Prostate gland (tissue), 2 donors: ENCODE data around the gene EPS8L3. TPM values are rescaled to one million over a fixed set of nuclear protein-coding genes. Genes with fewer than 3 reads are reported as not detected.

Source experiments
- DNase-seq: peaks from one replicate; pipeline ENCODE4 v3.0.0-alpha.2; 2019; ENCODE audit warnings: low spot score
- H3K27ac ChIP-seq, 2 donors: fragments of 200-600 bp; sonication (generic); 2 replicates each; pipeline ENCODE4 v1.5.1; 2017 to 2019
- H3K27me3 ChIP-seq: fragments of 200-600 bp; sonication (generic); replicated peaks from 2 replicates; pipeline ENCODE4 v1.5.1; 2019; ENCODE audit not compliant: insufficient read depth
- H3K36me3 ChIP-seq, 2 donors: fragments of 200-600 bp; sonication (generic); 1 replicate in 1 of 2; 2 replicates in 1 of 2; pipeline versions ENCODE4 v1.5.1 to v1.8.1; 2017 to 2019
- H3K4me1 ChIP-seq: fragments of 200-600 bp; sonication (generic); replicated peaks from 2 replicates; pipeline ENCODE4 v1.5.1; 2019
- H3K4me3 ChIP-seq, 2 donors: fragments of 200-600 bp; sonication (generic); 2 replicates each; pipeline ENCODE4 v1.5.1; 2017 to 2019
- H3K9me3 ChIP-seq: fragments of 200-600 bp; sonication (generic); 2 replicates; pipeline ENCODE4 v1.5.1; 2017
- CTCF ChIP-seq, 4 experiments: fragments of 200-600 bp in 2 of 4; fragments of 450-650 bp in 2 of 4; sonication (generic) in 2 of 4; IDR thresholded peaks; 1 replicate in 3 of 4; 2 replicates in 1 of 4; pipeline ENCODE4 v1.5.1; 2016 to 2019; ENCODE audit warnings: antibody characterized with exemption in 4 of 4, mild to moderate bottlenecking in 2 of 4, moderate library complexity in 2 of 4
- POLR2A ChIP-seq: fragments of 450-650 bp; IDR thresholded peaks from one replicate; pipeline ENCODE4 v1.6.1; 2016; ENCODE audit warnings: antibody characterized with exemption, mild to moderate bottlenecking
- POLR2AphosphoS5 ChIP-seq: sonication (generic); formaldehyde crosslinking; IDR thresholded peaks from one replicate; pipeline ENCODE4 v1.6.1; 2017; ENCODE audit warnings: antibody characterized with exemption
- WGBS: methylation state at CpG from one replicate; pipeline ENCODE4 v1.1.5; 2018; 5-methylcytosine and 5-hydroxymethylcytosine counted together
- intact Hi-C: fragments of 100-400 bp; cut with DNase I; formaldehyde crosslinking; loops from one replicate; pipeline ENCODE4 v1.14.2; 2022
- total RNA-seq, 2 donors: library from RNA; depleted of rRNA; stranded (reverse); fragments of >200 nt; gene quantifications; one replicate each; pipeline ENCODE4 v1.1.0, GENCODE V29; 2016

Gene EPS8L3
- total RNA-seq, 2 donors from 2014 or later: 0.34 TPM; not detected in 1

- DNase-seq: no peak
- TF ChIP-seq POLR2A (no peak), CTCF (IDR thresholded peaks at IDR 0.05) (no peak), POLR2AphosphoS5 (no peak)
- intact Hi-C loops: loop anchor here (2.0 kb wide), 1 partner anchor 229 kb away; no protein-coding TSS in a partner anchor
- Histone ChIP-seq H3K36me3 (no peaks in the 10 kb centered on the region), H3K27ac (no peak overlapping the region), H3K4me1 (no peaks in the 10 kb centered on the region), H3K9me3 (no peaks in the 10 kb centered on the region), H3K27me3 (no peaks in the 10 kb centered on the region), H3K4me3 (no peak overlapping the region)
- 40% methylated on average over 1 of the region's 1 CpG for WGBS
These were observed 11.7 kb upstream of the EPS8L3 start for GRCh38 chr1:109775398-109775797.

- H3K36me3 ChIP-seq: no peaks in the 10 kb centered on the region
- H3K9me3 ChIP-seq: no peaks in the 10 kb centered on the region
- no peaks in the 10 kb centered on the region for H3K27me3 ChIP-seq
- no peak for DNase-seq
- intact Hi-C loops: loop anchor here (2.0 to 5.0 kb wide), 3 partner anchors 107 to 227 kb away; partner anchors contain the start of gene GSTM2
- no peak overlapping the region for H3K4me3 ChIP-seq
- WGBS: 72% methylated on average over 6 of the region's 6 CpGs
- H3K4me1 ChIP-seq: no peaks in the 10 kb centered on the region
- TF ChIP-seq POLR2AphosphoS5: no peak
- TF ChIP-seq POLR2A: no peak
- TF ChIP-seq CTCF (IDR thresholded peaks at IDR 0.05): no peak
- H3K27ac ChIP-seq: no peak overlapping the region
These were observed 10.3 kb upstream of the EPS8L3 start for GRCh38 chr1:109773900-109774485.

GRCh38 chr1:109773203-109773899, 9.6 kb upstream of the EPS8L3 start:
- 34% methylated on average over 15 of the region's 17 CpGs for WGBS
- H3K27me3 ChIP-seq: no peaks in the 10 kb centered on the region
- H3K4me1 ChIP-seq: no peaks in the 10 kb centered on the region
- peak; percentile 89 for DNase-seq
- no peaks in the 10 kb centered on the region for H3K36me3 ChIP-seq
- intact Hi-C loops: loop anchor here (5.0 kb wide), 2 partner anchors 106 to 131 kb away; partner anchors contain the start of gene GSTM2
- H3K9me3 ChIP-seq: no peaks in the 10 kb centered on the region
- no peak overlapping the region for H3K4me3 ChIP-seq
- no peak overlapping the region for H3K27ac ChIP-seq
- TF ChIP-seq CTCF (IDR thresholded peaks at IDR 0.05) (peak; percentile 68 to 98 (median 94)), POLR2A (no peak), POLR2AphosphoS5 (peak; percentile 78)

- no peaks in the 10 kb centered on the region for H3K9me3 ChIP-seq
- H3K4me3 ChIP-seq: no peak overlapping the region
- no peaks in the 10 kb centered on the region for H3K36me3 ChIP-seq
- H3K27me3 ChIP-seq: no peaks in the 10 kb centered on the region
- H3K4me1 ChIP-seq: no peaks in the 10 kb centered on the region
- intact Hi-C loops: loop anchor here (5.0 kb wide), 2 partner anchors 105 to 130 kb away; partner anchors contain the start of gene GSTM2
- no peak for DNase-seq
- TF ChIP-seq POLR2A (no peak), POLR2AphosphoS5 (no peak), CTCF (IDR thresholded peaks at IDR 0.05) (no peak)
- 93% methylated on average over 6 of the region's 6 CpGs for WGBS
- no peak overlapping the region for H3K27ac ChIP-seq
These were observed 9.0 kb upstream of the EPS8L3 start for GRCh38 chr1:109772658-109773202.
